HEK293 (cell line): ENCODE data around the gene RNF11.
A peak's percentile ranks its signal among the peaks of the same experiment; 100 is the strongest.

Experiments
- SP3 ChIP-seq: fragments of 450-650 bp; formaldehyde crosslinking; IDR thresholded peaks from 2 replicates; pipeline ENCODE4 v1.5.1; 2016; ENCODE audit warnings: missing biosample characterization, missing genetic modification characterization
- TCF7L2 ChIP-seq: IDR thresholded peaks from 2 replicates; pipeline ENCODE4 v1.6.1; 2011; ENCODE audit warnings: low read depth, mild to moderate bottlenecking, inconsistent platforms, low read length, moderate library complexity, borderline replicate concordance
- WT1 ChIP-seq: fragments of 450-650 bp; formaldehyde crosslinking; IDR thresholded peaks from 2 replicates; pipeline ENCODE4 v1.5.1; 2016; ENCODE audit warnings: missing biosample characterization, missing genetic modification characterization
- ZBTB20 ChIP-seq: fragments of 450-650 bp; formaldehyde crosslinking; IDR thresholded peaks from 2 replicates; pipeline ENCODE4 v1.5.1; 2016; ENCODE audit warnings: missing biosample characterization, missing genetic modification characterization
- ZIC2 ChIP-seq: fragments of 450-650 bp; formaldehyde crosslinking; IDR thresholded peaks from 2 replicates; pipeline ENCODE4 v1.5.1; 2016; ENCODE audit warnings: missing biosample characterization, missing genetic modification characterization
- ZNF10 ChIP-seq: fragments of 450-650 bp; formaldehyde crosslinking; IDR thresholded peaks from 2 replicates; pipeline ENCODE4 v1.5.1; 2017; ENCODE audit warnings: missing biosample characterization, missing genetic modification characterization
- ZNF121 ChIP-seq: fragments of 450-650 bp; formaldehyde crosslinking; IDR thresholded peaks from 2 replicates; pipeline ENCODE4 v1.5.1; 2016; ENCODE audit warnings: missing biosample characterization, missing genetic modification characterization
- ZNF140 ChIP-seq: fragments of 450-650 bp; formaldehyde crosslinking; IDR thresholded peaks from 2 replicates; pipeline ENCODE4 v1.5.1; 2016; ENCODE audit warnings: missing biosample characterization, missing genetic modification characterization
- ZNF146 ChIP-seq: fragments of 450-650 bp; formaldehyde crosslinking; IDR thresholded peaks from 2 replicates; pipeline ENCODE4 v1.5.1; 2016; ENCODE audit warnings: missing biosample characterization, missing genetic modification characterization
- ZNF155 ChIP-seq: fragments of 450-650 bp; formaldehyde crosslinking; IDR thresholded peaks from 2 replicates; pipeline ENCODE4 v1.5.1; 2016; ENCODE audit warnings: missing biosample characterization, missing genetic modification characterization
- ZNF174 ChIP-seq: fragments of 450-650 bp; formaldehyde crosslinking; IDR thresholded peaks from 2 replicates; pipeline ENCODE4 v1.5.0; 2017; ENCODE audit warnings: missing biosample characterization, mild to moderate bottlenecking, missing genetic modification characterization
- ZNF223 ChIP-seq: fragments of 450-650 bp; formaldehyde crosslinking; IDR thresholded peaks from 2 replicates; pipeline ENCODE4 v1.5.1; 2016; ENCODE audit warnings: missing biosample characterization, missing genetic modification characterization
- ZNF341 ChIP-seq: fragments of 450-650 bp; formaldehyde crosslinking; IDR thresholded peaks from 2 replicates; pipeline ENCODE4; 2016; ENCODE audit warnings: low read depth, missing biosample characterization, missing genetic modification characterization
- ZNF366 ChIP-seq: fragments of 450-650 bp; formaldehyde crosslinking; conservative IDR thresholded peaks from 2 replicates; pipeline ENCODE4 v1.5.1; 2016; ENCODE audit warnings: missing biosample characterization, missing genetic modification characterization
- ZNF530 ChIP-seq: fragments of 450-650 bp; formaldehyde crosslinking; IDR thresholded peaks from 2 replicates; pipeline ENCODE4 v1.5.1; 2016; ENCODE audit warnings: low read depth, missing biosample characterization, missing genetic modification characterization
- ZNF621 ChIP-seq: fragments of 450-650 bp; formaldehyde crosslinking; IDR thresholded peaks from 2 replicates; pipeline ENCODE4 v1.5.1; 2017; ENCODE audit warnings: missing biosample characterization, missing genetic modification characterization
- ZNF670 ChIP-seq: fragments of 450-650 bp; formaldehyde crosslinking; IDR thresholded peaks from 2 replicates; pipeline ENCODE4 v1.5.1; 2016; ENCODE audit warnings: missing biosample characterization, missing genetic modification characterization, low read depth
- ZNF843 ChIP-seq: fragments of 450-650 bp; formaldehyde crosslinking; IDR thresholded peaks from 2 replicates; pipeline ENCODE4 v1.5.1; 2016; ENCODE audit warnings: missing biosample characterization, missing genetic modification characterization
- TF ChIP-seq, protein P1 (sequence below): fragments of 450-650 bp; formaldehyde crosslinking; IDR thresholded peaks from 2 replicates; pipeline ENCODE4 v1.5.1; 2017; ENCODE audit warnings: missing biosample characterization, missing genetic modification characterization
- TF ChIP-seq, protein P2 (sequence below): fragments of 450-650 bp; formaldehyde crosslinking; IDR thresholded peaks from 2 replicates; pipeline ENCODE4; 2016; ENCODE audit warnings: missing biosample characterization, missing genetic modification characterization
- TF ChIP-seq, protein P3 (sequence below): fragments of 450-650 bp; formaldehyde crosslinking; IDR thresholded peaks from 2 replicates; pipeline ENCODE4 v1.5.1; 2016; ENCODE audit warnings: missing biosample characterization, missing genetic modification characterization
- TF ChIP-seq, protein P4 (sequence below): fragments of 450-650 bp; formaldehyde crosslinking; IDR thresholded peaks from 2 replicates; pipeline ENCODE4 v1.5.1; 2017; ENCODE audit warnings: missing biosample characterization, missing genetic modification characterization
- TF ChIP-seq, protein P5 (sequence below): fragments of 450-650 bp; formaldehyde crosslinking; IDR thresholded peaks from 2 replicates; pipeline ENCODE4 v1.5.1; 2016; ENCODE audit warnings: missing biosample characterization, missing genetic modification characterization
- TF ChIP-seq, protein P6 (sequence below): fragments of 450-650 bp; formaldehyde crosslinking; IDR thresholded peaks from 2 replicates; pipeline ENCODE4 v1.5.1; 2016; ENCODE audit warnings: missing biosample characterization, missing genetic modification characterization
- TF ChIP-seq, protein P7 (sequence below): fragments of 450-650 bp; formaldehyde crosslinking; IDR thresholded peaks from 2 replicates; pipeline ENCODE4 v1.5.1; 2016; ENCODE audit warnings: missing biosample characterization, missing genetic modification characterization, borderline replicate concordance

Gene RNF11

DNA sequence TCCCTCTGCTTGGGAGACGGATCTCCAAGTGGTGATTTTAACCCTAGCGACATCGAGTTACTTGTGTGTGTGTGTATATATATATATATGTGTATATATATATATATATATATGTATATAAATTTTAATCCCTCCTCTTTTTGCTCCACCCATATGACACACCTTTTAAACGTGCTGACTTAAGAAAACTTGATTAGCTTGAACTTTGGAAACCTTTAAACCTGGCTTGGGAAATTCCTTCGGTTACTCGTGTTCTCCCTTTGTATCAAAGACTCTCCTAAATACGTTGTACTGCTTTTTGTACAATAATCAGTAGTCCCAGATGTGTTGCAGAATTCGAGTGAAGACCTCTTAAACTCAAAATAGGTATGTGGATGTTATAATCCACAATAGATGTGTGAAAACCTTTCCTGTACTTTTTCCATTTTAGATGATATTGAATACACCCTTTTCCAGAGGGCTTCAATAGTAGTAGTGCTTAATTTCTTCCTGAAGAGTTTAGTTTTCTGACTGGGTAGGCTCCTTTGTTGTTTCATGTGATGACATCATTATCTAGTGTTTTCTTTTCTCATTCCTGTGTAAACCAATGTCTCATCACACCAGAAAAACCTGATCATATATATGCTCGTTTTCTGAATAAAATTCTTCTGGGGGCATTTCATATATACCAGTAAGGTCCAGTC lies 1.4 kb downstream of the RNF11 start (continued):
- TF ChIP-seq ZNF843 (no peak), ZNF530 (tag by site-specific recombination) (no peak), ZNF366 (no peak), ZNF121 (no peak), ZNF146 (tag by site-specific recombination) (no peak), WT1 (tag by site-specific recombination) (no peak), ZNF174 (tag by site-specific recombination) (no peak), ZNF10 (tag by site-specific recombination) (no peak), TCF7L2 (0 out of 2 replicates have a peak, but pooled peaks have one; percentile 46), ZNF621 (no peak), ZNF341 (tag by site-specific recombination) (no peak), ZNF155 (no peak), ZNF223 (tag by site-specific recombination) (no peak), SP3 (0 out of 2 replicates have a peak, but pooled peaks have one; percentile 9), ZNF670 (tag by site-specific recombination) (no peak), ZBTB20 (tag by site-specific recombination) (no peak), ZIC2 (tag by site-specific recombination) (no peak), ZNF140 (tag by site-specific recombination) (no peak)
- TF ChIP-seq, protein P1, sequence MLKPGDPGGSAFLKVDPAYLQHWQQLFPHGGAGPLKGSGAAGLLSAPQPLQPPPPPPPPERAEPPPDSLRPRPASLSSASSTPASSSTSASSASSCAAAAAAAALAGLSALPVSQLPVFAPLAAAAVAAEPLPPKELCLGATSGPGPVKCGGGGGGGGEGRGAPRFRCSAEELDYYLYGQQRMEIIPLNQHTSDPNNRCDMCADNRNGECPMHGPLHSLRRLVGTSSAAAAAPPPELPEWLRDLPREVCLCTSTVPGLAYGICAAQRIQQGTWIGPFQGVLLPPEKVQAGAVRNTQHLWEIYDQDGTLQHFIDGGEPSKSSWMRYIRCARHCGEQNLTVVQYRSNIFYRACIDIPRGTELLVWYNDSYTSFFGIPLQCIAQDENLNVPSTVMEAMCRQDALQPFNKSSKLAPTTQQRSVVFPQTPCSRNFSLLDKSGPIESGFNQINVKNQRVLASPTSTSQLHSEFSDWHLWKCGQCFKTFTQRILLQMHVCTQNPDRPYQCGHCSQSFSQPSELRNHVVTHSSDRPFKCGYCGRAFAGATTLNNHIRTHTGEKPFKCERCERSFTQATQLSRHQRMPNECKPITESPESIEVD (tag by site-specific recombination), result peak; percentile 80
- TF ChIP-seq, protein P2, sequence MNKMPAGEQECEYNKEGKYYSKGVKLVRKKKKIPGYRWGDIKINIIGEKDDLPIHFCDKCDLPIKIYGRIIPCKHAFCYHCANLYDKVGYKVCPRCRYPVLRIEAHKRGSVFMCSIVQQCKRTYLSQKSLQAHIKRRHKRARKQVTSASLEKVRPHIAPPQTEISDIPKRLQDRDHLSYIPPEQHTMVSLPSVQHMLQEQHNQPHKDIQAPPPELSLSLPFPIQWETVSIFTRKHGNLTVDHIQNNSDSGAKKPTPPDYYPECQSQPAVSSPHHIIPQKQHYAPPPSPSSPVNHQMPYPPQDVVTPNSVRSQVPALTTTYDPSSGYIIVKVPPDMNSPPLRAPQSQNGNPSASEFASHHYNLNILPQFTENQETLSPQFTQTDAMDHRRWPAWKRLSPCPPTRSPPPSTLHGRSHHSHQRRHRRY (tag by site-specific recombination), result no peak
- TF ChIP-seq, protein P3, sequence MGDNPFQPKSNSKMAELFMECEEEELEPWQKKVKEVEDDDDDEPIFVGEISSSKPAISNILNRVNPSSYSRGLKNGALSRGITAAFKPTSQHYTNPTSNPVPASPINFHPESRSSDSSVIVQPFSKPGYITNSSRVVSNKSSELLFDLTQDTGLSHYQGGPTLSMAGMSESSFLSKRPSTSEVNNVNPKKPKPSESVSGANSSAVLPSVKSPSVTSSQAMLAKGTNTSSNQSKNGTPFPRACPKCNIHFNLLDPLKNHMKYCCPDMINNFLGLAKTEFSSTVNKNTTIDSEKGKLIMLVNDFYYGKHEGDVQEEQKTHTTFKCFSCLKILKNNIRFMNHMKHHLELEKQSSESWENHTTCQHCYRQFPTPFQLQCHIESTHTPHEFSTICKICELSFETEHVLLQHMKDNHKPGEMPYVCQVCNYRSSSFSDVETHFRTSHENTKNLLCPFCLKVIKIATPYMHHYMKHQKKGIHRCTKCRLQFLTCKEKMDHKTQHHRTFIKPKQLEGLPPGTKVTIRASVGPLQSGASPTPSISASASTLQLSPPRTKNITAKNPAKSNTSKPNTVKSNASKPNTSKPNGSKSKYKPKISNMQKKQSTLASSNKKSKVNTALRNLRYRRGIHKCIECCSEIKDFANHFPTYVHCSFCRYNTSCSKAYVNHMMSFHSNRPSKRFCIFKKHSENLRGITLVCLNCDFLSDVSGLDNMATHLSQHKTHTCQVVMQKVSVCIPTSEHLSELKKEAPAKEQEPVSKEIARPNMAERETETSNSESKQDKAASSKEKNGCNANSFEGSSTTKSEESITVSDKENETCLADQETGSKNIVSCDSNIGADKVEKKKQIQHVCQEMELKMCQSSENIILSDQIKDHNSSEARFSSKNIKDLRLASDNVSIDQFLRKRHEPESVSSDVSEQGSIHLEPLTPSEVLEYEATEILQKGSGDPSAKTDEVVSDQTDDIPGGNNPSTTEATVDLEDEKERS (tag by site-specific recombination), result no peak
- TF ChIP-seq, protein P4, sequence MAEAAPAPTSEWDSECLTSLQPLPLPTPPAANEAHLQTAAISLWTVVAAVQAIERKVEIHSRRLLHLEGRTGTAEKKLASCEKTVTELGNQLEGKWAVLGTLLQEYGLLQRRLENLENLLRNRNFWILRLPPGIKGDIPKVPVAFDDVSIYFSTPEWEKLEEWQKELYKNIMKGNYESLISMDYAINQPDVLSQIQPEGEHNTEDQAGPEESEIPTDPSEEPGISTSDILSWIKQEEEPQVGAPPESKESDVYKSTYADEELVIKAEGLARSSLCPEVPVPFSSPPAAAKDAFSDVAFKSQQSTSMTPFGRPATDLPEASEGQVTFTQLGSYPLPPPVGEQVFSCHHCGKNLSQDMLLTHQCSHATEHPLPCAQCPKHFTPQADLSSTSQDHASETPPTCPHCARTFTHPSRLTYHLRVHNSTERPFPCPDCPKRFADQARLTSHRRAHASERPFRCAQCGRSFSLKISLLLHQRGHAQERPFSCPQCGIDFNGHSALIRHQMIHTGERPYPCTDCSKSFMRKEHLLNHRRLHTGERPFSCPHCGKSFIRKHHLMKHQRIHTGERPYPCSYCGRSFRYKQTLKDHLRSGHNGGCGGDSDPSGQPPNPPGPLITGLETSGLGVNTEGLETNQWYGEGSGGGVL, result no peak
- TF ChIP-seq, protein P5, sequence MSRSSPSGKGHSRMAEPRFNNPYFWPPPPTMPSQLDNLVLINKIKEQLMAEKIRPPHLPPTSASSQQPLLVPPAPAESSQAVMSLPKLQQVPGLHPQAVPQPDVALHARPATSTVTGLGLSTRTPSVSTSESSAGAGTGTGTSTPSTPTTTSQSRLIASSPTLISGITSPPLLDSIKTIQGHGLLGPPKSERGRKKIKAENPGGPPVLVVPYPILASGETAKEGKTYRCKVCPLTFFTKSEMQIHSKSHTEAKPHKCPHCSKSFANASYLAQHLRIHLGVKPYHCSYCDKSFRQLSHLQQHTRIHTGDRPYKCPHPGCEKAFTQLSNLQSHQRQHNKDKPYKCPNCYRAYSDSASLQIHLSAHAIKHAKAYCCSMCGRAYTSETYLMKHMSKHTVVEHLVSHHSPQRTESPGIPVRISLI, result no peak
- TF ChIP-seq, protein P6, sequence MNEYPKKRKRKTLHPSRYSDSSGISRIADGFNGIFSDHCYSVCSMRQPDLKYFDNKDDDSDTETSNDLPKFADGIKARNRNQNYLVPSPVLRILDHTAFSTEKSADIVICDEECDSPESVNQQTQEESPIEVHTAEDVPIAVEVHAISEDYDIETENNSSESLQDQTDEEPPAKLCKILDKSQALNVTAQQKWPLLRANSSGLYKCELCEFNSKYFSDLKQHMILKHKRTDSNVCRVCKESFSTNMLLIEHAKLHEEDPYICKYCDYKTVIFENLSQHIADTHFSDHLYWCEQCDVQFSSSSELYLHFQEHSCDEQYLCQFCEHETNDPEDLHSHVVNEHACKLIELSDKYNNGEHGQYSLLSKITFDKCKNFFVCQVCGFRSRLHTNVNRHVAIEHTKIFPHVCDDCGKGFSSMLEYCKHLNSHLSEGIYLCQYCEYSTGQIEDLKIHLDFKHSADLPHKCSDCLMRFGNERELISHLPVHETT (tag by site-specific recombination), result peak; percentile 34; the same call in 1 of the 2 replicates
- TF ChIP-seq, protein P7, sequence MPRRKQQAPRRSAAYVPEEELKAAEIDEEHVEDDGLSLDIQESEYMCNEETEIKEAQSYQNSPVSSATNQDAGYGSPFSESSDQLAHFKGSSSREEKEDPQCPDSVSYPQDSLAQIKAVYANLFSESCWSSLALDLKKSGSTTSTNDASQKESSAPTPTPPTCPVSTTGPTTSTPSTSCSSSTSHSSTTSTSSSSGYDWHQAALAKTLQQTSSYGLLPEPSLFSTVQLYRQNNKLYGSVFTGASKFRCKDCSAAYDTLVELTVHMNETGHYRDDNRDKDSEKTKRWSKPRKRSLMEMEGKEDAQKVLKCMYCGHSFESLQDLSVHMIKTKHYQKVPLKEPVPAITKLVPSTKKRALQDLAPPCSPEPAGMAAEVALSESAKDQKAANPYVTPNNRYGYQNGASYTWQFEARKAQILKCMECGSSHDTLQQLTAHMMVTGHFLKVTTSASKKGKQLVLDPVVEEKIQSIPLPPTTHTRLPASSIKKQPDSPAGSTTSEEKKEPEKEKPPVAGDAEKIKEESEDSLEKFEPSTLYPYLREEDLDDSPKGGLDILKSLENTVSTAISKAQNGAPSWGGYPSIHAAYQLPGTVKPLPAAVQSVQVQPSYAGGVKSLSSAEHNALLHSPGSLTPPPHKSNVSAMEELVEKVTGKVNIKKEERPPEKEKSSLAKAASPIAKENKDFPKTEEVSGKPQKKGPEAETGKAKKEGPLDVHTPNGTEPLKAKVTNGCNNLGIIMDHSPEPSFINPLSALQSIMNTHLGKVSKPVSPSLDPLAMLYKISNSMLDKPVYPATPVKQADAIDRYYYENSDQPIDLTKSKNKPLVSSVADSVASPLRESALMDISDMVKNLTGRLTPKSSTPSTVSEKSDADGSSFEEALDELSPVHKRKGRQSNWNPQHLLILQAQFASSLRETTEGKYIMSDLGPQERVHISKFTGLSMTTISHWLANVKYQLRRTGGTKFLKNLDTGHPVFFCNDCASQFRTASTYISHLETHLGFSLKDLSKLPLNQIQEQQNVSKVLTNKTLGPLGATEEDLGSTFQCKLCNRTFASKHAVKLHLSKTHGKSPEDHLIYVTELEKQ (tag by site-specific recombination), result 0 out of 2 replicates have a peak, but pooled peaks have one; percentile 13
